A549 (cell line): ENCODE results near the gene SLC20A1. TPM values are rescaled to one million over a fixed set of nuclear protein-coding genes. Genes with fewer than 3 reads are reported as not detected.

Experiments
- ATAC-seq, 2 experiments: fragments of 200-7000 bp in 1 of 2; fragments of >200 bp in 1 of 2; cut with Nextera tagmentation in 1 of 2; cut with Tn5 transposase in 1 of 2; 3 replicates each; pipeline versions ENCODE4 v1.8.0 to v1.9.1; 2018 to 2020; ENCODE audit warnings: mild to moderate bottlenecking in 1 of 2, moderate library complexity in 1 of 2
- CTCF ChIA-PET: fragments of 300-600 bp; sonication (Branson Sonifier 250); formaldehyde crosslinking; extraction: SDS; loops from one replicate; lab custom pipeline; 2021; ENCODE audit warnings: antibody characterized with exemption, inconsistent platforms; lab: Yijun Ruan, JAX
- POLR2A ChIA-PET: fragments of 350-600 bp; formaldehyde crosslinking; extraction: SDS; loops from one replicate; lab custom pipeline; 2021; ENCODE audit warnings: antibody characterized with exemption, inconsistent platforms; lab: Yijun Ruan, JAX
- DNase-seq, 2 experiments: peaks; one replicate each; pipeline versions ENCODE4 v3.0.0 to v3.0.0-alpha.2; 2011 to 2016; ENCODE audit warnings: low read depth in 1 of 2, low spot score in 1 of 2
- FAIRE-seq: peaks from 2 replicates; lab custom pipeline; 2011; peaks lifted over from hg19 to GRCh38; lab: Jason Lieb, UNC
- H3K27ac ChIP-seq, 2 experiments: fragments of >200 bp; sonication (Bioruptor Twin); formaldehyde crosslinking; 3 replicates each; pipeline ENCODE4 v1.5.1; 2016 to 2017
- H3K4me1 ChIP-seq: fragments of >200 bp; sonication (Bioruptor Twin); formaldehyde crosslinking; 3 replicates; pipeline ENCODE4 v1.6.1; 2016
- H3K4me2 ChIP-seq: fragments of >200 bp; sonication (Bioruptor Twin); formaldehyde crosslinking; 3 replicates; pipeline ENCODE4 v1.6.1; 2016
- H3K4me3 ChIP-seq: fragments of >200 bp; sonication (Bioruptor Twin); formaldehyde crosslinking; 3 replicates; pipeline ENCODE4 v1.5.1; 2016
- H3K9me3 ChIP-seq: fragments of >200 bp; sonication (Bioruptor Twin); formaldehyde crosslinking; 3 replicates; pipeline ENCODE4 v1.6.1; 2016
- BCL3 ChIP-seq: fragments of >200 bp; sonication (Bioruptor Twin); formaldehyde crosslinking; IDR thresholded peaks from 3 replicates; pipeline ENCODE4 v1.6.1; 2016
- BHLHE40 ChIP-seq: IDR thresholded peaks from 2 replicates; pipeline ENCODE4 v1.6.1; 2012; ENCODE audit warnings: low read depth, low read length, inconsistent platforms
- CHD2 ChIP-seq: fragments of 150-350 bp; IDR thresholded peaks from 2 replicates; pipeline ENCODE4 v1.6.1; 2014; ENCODE audit warnings: low read length; ENCODE audit not compliant: partially characterized antibody
- EHF ChIP-seq: fragments of 250-450 bp; sonication (Bioruptor Pico); IDR thresholded peaks from 2 replicates; pipeline ENCODE4 v1.5.0; 2020; ENCODE audit warnings: mild to moderate bottlenecking
- EP300 ChIP-seq, 2 experiments: fragments of >200 bp; sonication (Bioruptor Twin); formaldehyde crosslinking; IDR thresholded peaks; 2 replicates in 1 of 2; 3 replicates in 1 of 2; pipeline ENCODE4 v1.6.1; 2016 to 2017
- FOSL2 ChIP-seq, 2 experiments: fragments of 450-650 bp in 1 of 2; fragments of >200 bp in 1 of 2; sonication (Bioruptor Twin) in 1 of 2; formaldehyde crosslinking; IDR thresholded peaks; 2 replicates each; pipeline versions ENCODE4 v1.5.0 to v1.6.1; 2016 to 2020; ENCODE audit warnings: mild to moderate bottlenecking in 1 of 2, moderate library complexity in 1 of 2
- FOXS1 ChIP-seq: fragments of 250-450 bp; sonication (Bioruptor Pico); IDR thresholded peaks from 2 replicates; pipeline ENCODE4 v1.5.0; 2020; ENCODE audit warnings: mild to moderate bottlenecking, moderate library complexity
- GATA3 ChIP-seq: IDR thresholded peaks from 2 replicates; pipeline ENCODE4 v1.6.1; 2012; ENCODE audit warnings: borderline replicate concordance
- NFE2L2 ChIP-seq: fragments of 150-350 bp; conservative IDR thresholded peaks from 2 replicates; pipeline ENCODE4 v1.6.1; 2014; ENCODE audit warnings: low read length
- NPAS2 ChIP-seq: fragments of 250-450 bp; sonication (Bioruptor Pico); IDR thresholded peaks from 2 replicates; pipeline ENCODE4 v1.8.0; 2022; ENCODE audit warnings: mild to moderate bottlenecking, moderate library complexity, borderline replicate concordance
- PBX3 ChIP-seq: IDR thresholded peaks from 2 replicates; pipeline ENCODE4 v1.6.1; 2012
- PHF8 ChIP-seq: fragments of 200-600 bp; sonication (generic); IDR thresholded peaks from 2 replicates; pipeline ENCODE4 v1.6.1; 2016; ENCODE audit warnings: low read depth, mild to moderate bottlenecking, antibody characterized with exemption, moderate library complexity, borderline replicate concordance
- RARB ChIP-seq: fragments of 250-450 bp; sonication (Bioruptor Pico); IDR thresholded peaks from 2 replicates; pipeline ENCODE4 v1.8.0; 2021; ENCODE audit warnings: mild to moderate bottlenecking, moderate library complexity
- RCOR1 ChIP-seq: fragments of 150-350 bp; IDR thresholded peaks from 2 replicates; pipeline ENCODE4 v1.6.1; 2014; ENCODE audit warnings: antibody characterized with exemption, low read length, low read depth
- REST ChIP-seq: fragments of 200-600 bp; sonication (generic); IDR thresholded peaks from 2 replicates; pipeline ENCODE4 v1.6.1; 2016; ENCODE audit warnings: antibody characterized with exemption, mild to moderate bottlenecking, moderate library complexity
- RFX5 ChIP-seq: fragments of 450-650 bp; IDR thresholded peaks from 2 replicates; pipeline ENCODE4 v1.7.1; 2014; ENCODE audit warnings: antibody characterized with exemption, mild to moderate bottlenecking, moderate library complexity
- SMC3 ChIP-seq: fragments of >200 bp; sonication (Bioruptor Twin); formaldehyde crosslinking; IDR thresholded peaks from 3 replicates; pipeline ENCODE4 v1.6.1; 2018; ENCODE audit warnings: inconsistent platforms
- SREBF2 ChIP-seq: fragments of 450-650 bp; IDR thresholded peaks from 2 replicates; pipeline ENCODE4 v1.6.1; 2014; ENCODE audit warnings: mild to moderate bottlenecking, moderate library complexity
- TP53 ChIP-seq: fragments of 250-450 bp; sonication (Bioruptor Pico); IDR thresholded peaks from 2 replicates; pipeline ENCODE4 v1.5.0; 2021; ENCODE audit warnings: mild to moderate bottlenecking, moderate library complexity
- ZFP36 ChIP-seq: fragments of 450-650 bp; IDR thresholded peaks from 2 replicates; pipeline ENCODE4 v1.6.1; 2014; ENCODE audit warnings: borderline replicate concordance; ENCODE audit not compliant: partially characterized antibody
- WGBS: methylation state at CpG from one replicate; pipeline ENCODE4 v1.1.6; 2017; ENCODE audit errors: missing lambda C conversion rate; 5-methylcytosine and 5-hydroxymethylcytosine counted together
- polyA plus RNA-seq, 4 experiments: library from polyadenylated mRNA; depleted of rRNA in 3 of 4; stranded (reverse); fragments of >200 nt; fragmentation: RNase III in 1 of 4; extraction: RNeasy Plus Mini Kit Qiagen cat#74134 plus additional on column Dnase treatment in 1 of 4; gene quantifications; 2 replicates in 3 of 4; 3 replicates in 1 of 4; pipeline ENCODE4 v1.2.3, GENCODE V29; 2011 to 2017
- TF ChIP-seq, protein P1 (sequence below): fragments of 250-450 bp; sonication (Bioruptor Pico); IDR thresholded peaks from 2 replicates; pipeline ENCODE4 v1.5.0; 2021; ENCODE audit warnings: mild to moderate bottlenecking, moderate library complexity, borderline replicate concordance

Gene SLC20A1
- polyA plus RNA-seq, 2 of the 4 experiments (the other 2 are of a cell fraction): 83.6 to 86.8 TPM

DNA sequence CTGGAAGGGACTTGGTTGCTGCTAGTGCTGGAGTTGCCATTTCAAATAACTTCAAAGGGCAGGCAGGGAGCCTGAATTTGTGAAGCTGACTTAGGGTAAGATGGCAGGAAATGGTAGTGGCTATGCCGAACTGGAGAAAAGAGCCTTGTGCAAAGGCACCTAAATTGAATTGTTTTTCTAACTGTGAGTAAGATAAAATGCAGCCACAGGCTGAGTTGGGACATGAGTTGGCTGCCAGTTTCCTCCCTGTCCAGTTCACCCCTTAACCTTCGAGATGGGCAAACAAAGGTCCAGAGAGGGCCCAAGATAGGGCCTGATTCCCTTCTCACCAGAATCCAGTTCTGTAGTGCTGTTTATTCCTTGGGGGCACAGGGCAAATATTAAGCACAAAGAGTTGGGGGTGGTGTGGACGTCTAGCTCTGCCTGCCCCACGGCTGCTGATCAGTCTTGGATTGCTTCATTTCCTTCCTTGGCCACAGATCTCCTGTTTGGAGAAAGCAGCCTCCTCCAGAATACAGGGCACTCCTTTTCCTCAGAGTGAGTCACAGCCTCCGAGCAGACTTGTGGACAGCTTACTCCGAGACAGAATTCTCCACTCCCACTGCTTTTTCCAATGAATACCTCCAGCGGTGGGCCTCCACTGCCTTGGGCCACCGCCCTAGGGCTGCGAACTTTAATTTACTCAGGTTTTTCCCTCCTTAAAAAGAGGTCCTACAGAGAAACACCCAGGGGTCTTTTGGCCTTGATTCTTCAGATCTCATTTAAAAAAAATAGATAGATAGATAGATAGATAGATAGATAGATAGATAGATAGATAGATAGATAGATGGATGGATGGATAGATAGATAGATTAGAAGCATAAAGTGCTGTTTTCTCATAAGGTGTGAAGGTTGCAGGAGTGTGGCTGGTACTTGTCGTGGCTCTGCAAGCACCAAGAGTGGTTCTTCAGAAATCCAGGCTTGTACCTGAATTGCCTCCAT is 18.4 kb upstream of the SLC20A1 start (continued):
- TF ChIP-seq GATA3 (no peak; the same call in 1 of the 2 replicates), NFE2L2 (no peak), EHF (CRISPR knock-in tag) (no peak), FOXS1 (no peak), SMC3 (peak; percentile 29; the same call in 2 of the 3 replicates), RFX5 (no peak), NPAS2 (no peak), SREBF2 (no peak), PBX3 (no peak)

- WGBS: 82% methylated on average over 6 of the region's 6 CpGs
- ATAC-seq (no peak), DNase-seq (no peak), FAIRE-seq (no peak)
- no peaks in the 10 kb centered on the region for H3K9me3 ChIP-seq
- POLR2A ChIA-PET: interaction anchor here (4.0 kb wide), 1 partner anchor 16 kb away, joined by 68 read pairs; the partner anchor contains the start of gene SLC20A1
- CTCF ChIA-PET: interaction anchor here (0.7 to 16.6 kb wide), 7 partner anchors 15 to 1488 kb away, joined by 3 to 343 read pairs (median 45); partner anchors contain the start of genes NT5DC4 and SLC20A1
- peaks cover 86% of the 10 kb centered on the region for H3K4me1 ChIP-seq
- H3K4me3 ChIP-seq: no peak overlapping the region
- TF ChIP-seq, protein P1, sequence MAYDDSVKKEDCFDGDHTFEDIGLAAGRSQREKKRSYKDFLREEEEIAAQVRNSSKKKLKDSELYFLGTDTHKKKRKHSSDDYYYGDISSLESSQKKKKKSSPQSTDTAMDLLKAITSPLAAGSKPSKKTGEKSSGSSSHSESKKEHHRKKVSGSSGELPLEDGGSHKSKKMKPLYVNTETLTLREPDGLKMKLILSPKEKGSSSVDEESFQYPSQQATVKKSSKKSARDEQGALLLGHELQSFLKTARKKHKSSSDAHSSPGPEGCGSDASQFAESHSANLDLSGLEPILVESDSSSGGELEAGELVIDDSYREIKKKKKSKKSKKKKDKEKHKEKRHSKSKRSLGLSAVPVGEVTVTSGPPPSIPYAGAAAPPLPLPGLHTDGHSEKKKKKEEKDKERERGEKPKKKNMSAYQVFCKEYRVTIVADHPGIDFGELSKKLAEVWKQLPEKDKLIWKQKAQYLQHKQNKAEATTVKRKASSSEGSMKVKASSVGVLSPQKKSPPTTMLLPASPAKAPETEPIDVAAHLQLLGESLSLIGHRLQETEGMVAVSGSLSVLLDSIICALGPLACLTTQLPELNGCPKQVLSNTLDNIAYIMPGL (CRISPR knock-in tag): no peak
- TF ChIP-seq FOSL2 (IDR thresholded peaks at IDR 0.05) (no peak), FOSL2 (CRISPR knock-in tag; IDR thresholded peaks at IDR 0.05) (no peak), RARB (CRISPR knock-in tag) (no peak), NFE2L2 (no peak), RCOR1 (no peak), PHF8 (no peak), BCL3 (no peak), EP300 (IDR thresholded peaks at IDR 0.05) (no peak), ZFP36 (no peak), GATA3 (no peak), FOXS1 (no peak), BHLHE40 (no peak), PBX3 (no peak), TP53 (CRISPR knock-in tag) (no peak), REST (no peak), CHD2 (no peak)
- no peak overlapping the region for H3K4me2 ChIP-seq
- peak overlapping the region; percentile 90 to 93 for H3K27ac ChIP-seq
These were observed 16.5 kb upstream of the SLC20A1 start for GRCh38 chr2:112629224-112629623.
